WTC11 (cell line): ENCODE data around the gene MTFP1. TPM values are rescaled to one million over a fixed set of nuclear protein-coding genes. Genes with fewer than 3 reads are reported as not detected.
"Not testable (repeated sequence)": the region's sequence is repeated elsewhere in the genome, so short reads cannot be mapped to it uniquely, and the experiment has no call there.

Experiments
- ATAC-seq: fragments of 200-7000 bp; cut with Tn5 transposase; 2 replicates; pipeline ENCODE4 v1.10.0; 2021; ENCODE audit warnings: mild to moderate bottlenecking, moderate library complexity
- CTCF ChIA-PET: fragments of 300-600 bp; sonication (Branson Sonifier 250); formaldehyde crosslinking; loops from one replicate; lab custom pipeline; 2021; ENCODE audit warnings: antibody characterized with exemption; lab: Charles Lee
- POLR2A ChIA-PET: fragments of 350-600 bp; sonication (Branson Sonifier 250); formaldehyde crosslinking; loops from one replicate; lab custom pipeline; 2021; ENCODE audit warnings: antibody characterized with exemption; lab: Charles Lee
- DNase-seq: peaks from one replicate; pipeline ENCODE4 v3.0.0; 2021; ENCODE audit warnings: low spot score
- H3K27ac Mint-ChIP-seq: 2 replicates; pipeline ENCODE4 v1.8.0; 2021; ENCODE audit warnings: mixed read lengths
- H3K27me3 Mint-ChIP-seq: 2 replicates; pipeline ENCODE4 v1.8.0; 2021; ENCODE audit warnings: low read depth, mild to moderate bottlenecking, moderate library complexity, mixed read lengths
- H3K36me3 Mint-ChIP-seq: 2 replicates; pipeline ENCODE4 v1.8.0; 2021; ENCODE audit warnings: mixed read lengths
- H3K4me1 Mint-ChIP-seq: 2 replicates; pipeline ENCODE4 v1.8.0; 2022; ENCODE audit warnings: mixed read lengths
- H3K4me3 Mint-ChIP-seq: 2 replicates; pipeline ENCODE4 v1.8.0; 2021; ENCODE audit warnings: mild to moderate bottlenecking, moderate library complexity, mixed read lengths
- H3K9me3 Mint-ChIP-seq: 2 replicates; pipeline ENCODE4 v1.8.0; 2021; ENCODE audit warnings: mixed read lengths
- ARID4B ChIP-seq: sonication (generic); formaldehyde crosslinking; IDR thresholded peaks from 2 replicates; pipeline ENCODE4 v1.8.0; 2023; ENCODE audit warnings: missing genetic modification reagents, mild to moderate bottlenecking, borderline replicate concordance
- E2F5 ChIP-seq: sonication (generic); formaldehyde crosslinking; IDR thresholded peaks from 2 replicates; pipeline ENCODE4 v1.8.1; 2022; ENCODE audit warnings: mild to moderate bottlenecking, moderate library complexity, missing genetic modification reagents
- PRDM15 ChIP-seq: sonication (generic); formaldehyde crosslinking; IDR thresholded peaks from 2 replicates; pipeline ENCODE4 v1.8.0; 2022; ENCODE audit warnings: missing genetic modification reagents
- SMAD3 ChIP-seq: sonication (generic); formaldehyde crosslinking; IDR thresholded peaks from 2 replicates; pipeline ENCODE4 v1.8.0; 2022; ENCODE audit warnings: missing genetic modification reagents, mild to moderate bottlenecking, borderline replicate concordance
- SP1 ChIP-seq: sonication (generic); formaldehyde crosslinking; conservative IDR thresholded peaks from 2 replicates; pipeline ENCODE4 v1.8.1; 2022; ENCODE audit warnings: missing genetic modification reagents
- USF1 ChIP-seq: sonication (generic); formaldehyde crosslinking; IDR thresholded peaks from 2 replicates; pipeline ENCODE4 v1.8.0; 2022; ENCODE audit warnings: mild to moderate bottlenecking, missing genetic modification reagents
- ZNF138 ChIP-seq: sonication (generic); formaldehyde crosslinking; conservative IDR thresholded peaks from 2 replicates; pipeline ENCODE4 v1.8.1; 2022; ENCODE audit warnings: mild to moderate bottlenecking, moderate library complexity, missing genetic modification reagents
- ZNF219 ChIP-seq: sonication (generic); formaldehyde crosslinking; IDR thresholded peaks from 2 replicates; pipeline ENCODE4 v1.8.0; 2023; ENCODE audit warnings: missing genetic modification reagents, mild to moderate bottlenecking, borderline replicate concordance
- ZNF263 ChIP-seq: sonication (generic); formaldehyde crosslinking; IDR thresholded peaks from 2 replicates; pipeline ENCODE4 v1.8.1; 2022; ENCODE audit warnings: low read depth, mild to moderate bottlenecking, moderate library complexity, missing genetic modification reagents
- ZNF317 ChIP-seq: sonication (generic); formaldehyde crosslinking; IDR thresholded peaks from 2 replicates; pipeline ENCODE4 v1.8.1; 2023; ENCODE audit warnings: low read depth, mild to moderate bottlenecking, moderate library complexity, missing genetic modification reagents, borderline replicate concordance
- total RNA-seq: library from RNA; stranded (reverse); gene quantifications from 3 replicates; pipeline ENCODE4 v1.2.3, GENCODE V29; 2021
- TF ChIP-seq, protein P1 (sequence below): sonication (generic); formaldehyde crosslinking; conservative IDR thresholded peaks from 2 replicates; pipeline ENCODE4 v1.8.1; 2022; ENCODE audit warnings: mild to moderate bottlenecking, missing genetic modification reagents
- TF ChIP-seq, protein P2 (sequence below): fragments of 250-450 bp; sonication (Bioruptor Pico); IDR thresholded peaks from 2 replicates; pipeline ENCODE4 v2.1.2; 2022; ENCODE audit warnings: mild to moderate bottlenecking, moderate library complexity
- TF ChIP-seq, protein P3 (sequence below): sonication (generic); formaldehyde crosslinking; conservative IDR thresholded peaks from 2 replicates; pipeline ENCODE4 v1.8.1; 2023; ENCODE audit warnings: mild to moderate bottlenecking, low read depth, missing genetic modification reagents, moderate library complexity

Gene MTFP1
- total RNA-seq, 1 experiment from 2014 or later = 75.0 TPM

GRCh38 chr22:30459181-30460052 is 33.8 kb downstream of the MTFP1 start (continued):
- TF ChIP-seq USF1 (CRISPR knock-in tag) = no peak
- no peak for TF ChIP-seq ARID4B (CRISPR knock-in tag)
- no peak for TF ChIP-seq ZNF263
- TF ChIP-seq ZNF219 (CRISPR knock-in tag) = no peak
- TF ChIP-seq, protein P1, sequence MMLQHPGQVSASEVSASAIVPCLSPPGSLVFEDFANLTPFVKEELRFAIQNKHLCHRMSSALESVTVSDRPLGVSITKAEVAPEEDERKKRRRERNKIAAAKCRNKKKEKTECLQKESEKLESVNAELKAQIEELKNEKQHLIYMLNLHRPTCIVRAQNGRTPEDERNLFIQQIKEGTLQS = no peak
- TF ChIP-seq SMAD3 (CRISPR knock-in tag) = no peak
- TF ChIP-seq, all 79 proteins: peak for 0

DNA sequence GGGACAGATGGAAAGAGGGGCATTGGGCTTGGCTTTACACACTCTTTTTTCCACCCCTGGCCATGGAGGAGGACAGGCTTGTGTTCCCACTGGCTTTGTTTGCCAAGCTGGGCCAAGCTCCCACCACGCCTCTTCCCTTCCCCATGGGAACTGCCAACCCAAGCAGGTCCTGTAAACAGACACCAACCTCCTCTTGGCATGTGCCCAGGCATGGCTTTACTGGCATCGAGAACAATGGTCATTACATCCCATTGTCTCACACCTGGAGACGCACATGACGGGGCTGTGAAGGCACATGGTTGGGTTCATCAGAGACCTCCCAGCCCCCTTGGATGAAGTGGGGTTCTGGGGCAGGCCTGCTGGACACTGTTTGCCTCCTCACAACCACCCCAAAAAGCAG is 34.6 kb downstream of the MTFP1 start:
- Mint-ChIP-seq H3K27me3 (peaks cover 2% of the 10 kb centered on the region; the same call in 1 of the 2 replicates), H3K36me3 (no peaks in the 10 kb centered on the region), H3K4me3 (no peak overlapping the region), H3K9me3 (peaks cover 4% of the 10 kb centered on the region; the same call in 1 of the 2 replicates), H3K27ac (no peak overlapping the region), H3K4me1 (0 out of 2 replicates have a peak, but pooled peaks cover 3% of the 10 kb centered on the region)
- ChIA-PET CTCF (no interaction called here), POLR2A (no interaction called here)
- ATAC-seq = no peak
- no peak for DNase-seq
- no peak for TF ChIP-seq PRDM15 (CRISPR knock-in tag)
- TF ChIP-seq, protein P2, sequence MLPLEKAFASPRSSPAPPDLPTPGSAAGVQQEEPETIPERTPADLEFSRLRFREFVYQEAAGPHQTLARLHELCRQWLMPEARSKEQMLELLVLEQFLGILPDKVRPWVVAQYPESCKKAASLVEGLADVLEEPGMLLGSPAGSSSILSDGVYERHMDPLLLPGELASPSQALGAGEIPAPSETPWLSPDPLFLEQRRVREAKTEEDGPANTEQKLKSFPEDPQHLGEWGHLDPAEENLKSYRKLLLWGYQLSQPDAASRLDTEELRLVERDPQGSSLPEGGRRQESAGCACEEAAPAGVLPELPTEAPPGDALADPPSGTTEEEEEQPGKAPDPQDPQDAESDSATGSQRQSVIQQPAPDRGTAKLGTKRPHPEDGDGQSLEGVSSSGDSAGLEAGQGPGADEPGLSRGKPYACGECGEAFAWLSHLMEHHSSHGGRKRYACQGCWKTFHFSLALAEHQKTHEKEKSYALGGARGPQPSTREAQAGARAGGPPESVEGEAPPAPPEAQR (CRISPR knock-in tag) = no peak
- TF ChIP-seq E2F5 (CRISPR knock-in tag) = no peak
- no peak for TF ChIP-seq SP1 (CRISPR knock-in tag)
- TF ChIP-seq ZNF138 (CRISPR knock-in tag) = no peak
- TF ChIP-seq, protein P3, sequence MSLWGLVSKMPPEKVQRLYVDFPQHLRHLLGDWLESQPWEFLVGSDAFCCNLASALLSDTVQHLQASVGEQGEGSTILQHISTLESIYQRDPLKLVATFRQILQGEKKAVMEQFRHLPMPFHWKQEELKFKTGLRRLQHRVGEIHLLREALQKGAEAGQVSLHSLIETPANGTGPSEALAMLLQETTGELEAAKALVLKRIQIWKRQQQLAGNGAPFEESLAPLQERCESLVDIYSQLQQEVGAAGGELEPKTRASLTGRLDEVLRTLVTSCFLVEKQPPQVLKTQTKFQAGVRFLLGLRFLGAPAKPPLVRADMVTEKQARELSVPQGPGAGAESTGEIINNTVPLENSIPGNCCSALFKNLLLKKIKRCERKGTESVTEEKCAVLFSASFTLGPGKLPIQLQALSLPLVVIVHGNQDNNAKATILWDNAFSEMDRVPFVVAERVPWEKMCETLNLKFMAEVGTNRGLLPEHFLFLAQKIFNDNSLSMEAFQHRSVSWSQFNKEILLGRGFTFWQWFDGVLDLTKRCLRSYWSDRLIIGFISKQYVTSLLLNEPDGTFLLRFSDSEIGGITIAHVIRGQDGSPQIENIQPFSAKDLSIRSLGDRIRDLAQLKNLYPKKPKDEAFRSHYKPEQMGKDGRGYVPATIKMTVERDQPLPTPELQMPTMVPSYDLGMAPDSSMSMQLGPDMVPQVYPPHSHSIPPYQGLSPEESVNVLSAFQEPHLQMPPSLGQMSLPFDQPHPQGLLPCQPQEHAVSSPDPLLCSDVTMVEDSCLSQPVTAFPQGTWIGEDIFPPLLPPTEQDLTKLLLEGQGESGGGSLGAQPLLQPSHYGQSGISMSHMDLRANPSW (CRISPR knock-in tag) = no peak
- TF ChIP-seq ZNF317 (CRISPR knock-in tag) = no peak

- CTCF ChIA-PET, H3K9me3 Mint-ChIP-seq, H3K36me3 Mint-ChIP-seq, H3K27me3 Mint-ChIP-seq, POLR2A ChIA-PET, DNase-seq, H3K4me1 Mint-ChIP-seq, ATAC-seq, H3K27ac Mint-ChIP-seq, H3K4me3 Mint-ChIP-seq: not testable (repeated sequence)
Measured at GRCh38 chr22:30460555-30460954, 35.0 kb downstream of the MTFP1 start.
